HCT116 (cell line): ENCODE data around the gene STX1A. TPM values are rescaled to one million over a fixed set of nuclear protein-coding genes. Genes with fewer than 3 reads are reported as not detected.

Experiments used
- ATAC-seq: fragments of 200-7000 bp; cut with Tn5 transposase; 2 replicates; pipeline ENCODE4 v1.9.1; 2020; ENCODE audit warnings: mild to moderate bottlenecking, moderate library complexity
- BruUV-seq: library from RNA; stranded (reverse); fragments of 400-500 nt; replicated peaks from 2 replicates; lab custom pipeline; 2021; lab: Mats Ljungman, UMichigan
- CTCF ChIA-PET: fragments of 300-600 bp; sonication (Branson Sonifier 250); formaldehyde crosslinking; loops from one replicate; lab custom pipeline; 2021; ENCODE audit warnings: antibody characterized with exemption; lab: Charles Lee
- POLR2A ChIA-PET: fragments of 300-600, 350-600 bp; sonication (Branson Sonifier 250); formaldehyde crosslinking; loops from one replicate; lab custom pipeline; 2021; ENCODE audit warnings: antibody characterized with exemption; lab: Charles Lee
- RAD21 ChIA-PET, 2 experiments: fragments of 300-600 bp; sonication (Branson Sonifier 250); formaldehyde crosslinking; loops; one replicate each; lab custom pipeline; 2023; ENCODE audit warnings: low total read pairs in 2 of 2; ENCODE audit not compliant: uncharacterized antibody in 2 of 2, unreplicated experiment in 2 of 2, low non-redundant PET in 1 of 2; lab: Charles Lee
- DNase-seq: peaks from one replicate; pipeline ENCODE4 v3.0.0-alpha.2; 2010; ENCODE audit warnings: low read depth, low spot score
- H2AFZ ChIP-seq: fragments of 200-600 bp; shearing (Covaris generic), sonication (generic); 2 replicates; pipeline ENCODE4 v1.6.1; 2017; ENCODE audit warnings: low read depth, mixed run types, mixed read lengths, antibody characterized with exemption, low read length; ENCODE audit not compliant: poor library complexity, severe bottlenecking
- H3K27ac ChIP-seq: 2 replicates; pipeline ENCODE4 v1.5.1; 2012; ENCODE audit warnings: low read depth, low read length
- H3K27me3 ChIP-seq: fragments of 200-600 bp; sonication (generic); 2 replicates; pipeline ENCODE4 v1.6.1; 2016; ENCODE audit warnings: mixed run types, low read length, mixed read lengths; ENCODE audit not compliant: insufficient read depth
- H3K36me3 ChIP-seq, 2 experiments: fragments of 200-500 bp in 1 of 2; fragments of 200-600 bp in 1 of 2; sonication (Bioruptor generic) in 1 of 2; sonication (generic) in 1 of 2; 2 replicates each; pipeline versions ENCODE4 v1.5.1 to v1.6.1; 2014 to 2016; ENCODE audit warnings: low read length in 2 of 2, inconsistent platforms in 1 of 2, mixed read lengths in 1 of 2, mixed run types in 1 of 2; ENCODE audit not compliant: insufficient read depth in 2 of 2, control insufficient read depth in 1 of 2
- H3K4me1 ChIP-seq, 2 experiments: fragments of 200-600 bp in 1 of 2; sonication (generic) in 1 of 2; 2 replicates each; pipeline versions ENCODE4 v1.5.1 to v1.6.1; 2012 to 2017; ENCODE audit warnings: low read length in 2 of 2, inconsistent platforms in 1 of 2, mild to moderate bottlenecking in 1 of 2, mixed read lengths in 1 of 2, mixed run types in 1 of 2, moderate library complexity in 1 of 2; ENCODE audit not compliant: insufficient read depth in 2 of 2, control insufficient read depth in 1 of 2
- H3K4me2 ChIP-seq: fragments of 200-600 bp; sonication (generic); 2 replicates; pipeline ENCODE4 v1.6.1; 2017; ENCODE audit warnings: mixed run types, low read length, mixed read lengths
- H3K4me3 ChIP-seq, 2 experiments: fragments of 200-600 bp in 1 of 2; sonication (generic) in 1 of 2; replicated peaks in 1 of 2; 2 replicates each; pipeline ENCODE4 v1.5.1; 2011 to 2016; ENCODE audit warnings: low read length in 2 of 2, control low read depth in 1 of 2, low read depth in 1 of 2, mild to moderate bottlenecking in 1 of 2, mixed read lengths in 1 of 2, mixed run types in 1 of 2
- H3K79me2 ChIP-seq: fragments of 200-600 bp; sonication (generic); 2 replicates; pipeline ENCODE4 v1.6.1; 2017; ENCODE audit warnings: mild to moderate bottlenecking, mixed run types, low read length, moderate library complexity, mixed read lengths; ENCODE audit not compliant: insufficient read depth
- H3K9ac ChIP-seq: fragments of 200-600 bp; sonication (generic); 2 replicates; pipeline ENCODE4 v1.6.1; 2016; ENCODE audit warnings: low read length, mixed read lengths
- H3K9me2 ChIP-seq: fragments of 200-600 bp; sonication (generic), shearing (Covaris generic); 2 replicates; pipeline ENCODE4 v1.6.1; 2017; ENCODE audit warnings: mixed run types, mild to moderate bottlenecking, moderate library complexity; ENCODE audit not compliant: insufficient read depth
- H3K9me3 ChIP-seq, 2 experiments: fragments of 200-500 bp in 1 of 2; fragments of 200-600 bp in 1 of 2; sonication (Bioruptor generic) in 1 of 2; sonication (generic) in 1 of 2; 2 replicates each; pipeline ENCODE4 v1.6.1; 2014 to 2017; ENCODE audit warnings: low read length in 2 of 2, mixed read lengths in 2 of 2, inconsistent platforms in 1 of 2, low read depth in 1 of 2, mild to moderate bottlenecking in 1 of 2, mixed run types in 1 of 2, moderate library complexity in 1 of 2; ENCODE audit not compliant: control insufficient read depth in 1 of 2, insufficient read depth in 1 of 2
- H4K20me1 ChIP-seq: fragments of 200-600 bp; sonication (generic), shearing (Covaris generic); 2 replicates; pipeline ENCODE4 v1.6.1; 2017; ENCODE audit warnings: mixed run types, mild to moderate bottlenecking, moderate library complexity; ENCODE audit not compliant: insufficient read depth
- ATF3 ChIP-seq: IDR thresholded peaks from 2 replicates; pipeline ENCODE4 v1.6.1; 2012
- CBX3 ChIP-seq: IDR thresholded peaks from 2 replicates; pipeline ENCODE4 v1.6.1; 2012; ENCODE audit warnings: low read depth
- EGR1 ChIP-seq: IDR thresholded peaks from 2 replicates; pipeline ENCODE4 v1.6.1; 2012; ENCODE audit warnings: low read depth
- EZH2 ChIP-seq: fragments of 200-600 bp; sonication (generic); IDR thresholded peaks from 2 replicates; pipeline ENCODE4 v1.6.1; 2017; ENCODE audit warnings: antibody characterized with exemption, mixed run types
- FOSL1 ChIP-seq: IDR thresholded peaks from 2 replicates; pipeline ENCODE4 v1.6.1; 2012; ENCODE audit warnings: low read depth
- POLR2A ChIP-seq: IDR thresholded peaks from 2 replicates; pipeline ENCODE4 v1.7.0; 2011; ENCODE audit warnings: borderline replicate concordance; ENCODE audit not compliant: insufficient read depth, insufficient read length; ENCODE audit errors: extremely low read depth
- RAD21 ChIP-seq: IDR thresholded peaks from 2 replicates; pipeline ENCODE4 v1.6.1; 2012; ENCODE audit warnings: low read depth, mild to moderate bottlenecking
- SRF ChIP-seq: IDR thresholded peaks from 2 replicates; pipeline ENCODE4 v1.6.1; 2012; ENCODE audit warnings: low read depth
- TCF7L2 ChIP-seq: IDR thresholded peaks from 2 replicates; pipeline ENCODE4 v1.7.0; 2011; ENCODE audit warnings: borderline replicate concordance, inconsistent platforms; ENCODE audit not compliant: insufficient read depth, insufficient read length; ENCODE audit errors: extremely low read depth
- ZBTB33 ChIP-seq: IDR thresholded peaks from 2 replicates; pipeline ENCODE4 v1.6.1; 2011; ENCODE audit warnings: mild to moderate bottlenecking, low read length, moderate library complexity; ENCODE audit not compliant: insufficient replicate concordance; ENCODE audit errors: extremely low read depth
- ZNF274 ChIP-seq: fragments of 200-500 bp; sonication (Bioruptor generic); IDR thresholded peaks from 2 replicates; pipeline ENCODE4 v1.6.1; 2014; ENCODE audit warnings: mild to moderate bottlenecking, low read depth, low read length, inconsistent platforms
- intact Hi-C: fragments of 100-400 bp; cut with micrococcal nuclease; formaldehyde crosslinking; loops from 2 replicates; pipeline ENCODE4 v1.10.0; 2022
- total RNA-seq: library from RNA; stranded (reverse); gene quantifications from one replicate; pipeline ENCODE4 v1.2.1, GENCODE V29; 2021; ENCODE audit not compliant: unreplicated experiment

Gene STX1A
- total RNA-seq, 1 experiment from 2014 or later = 39.4 TPM

- Histone ChIP-seq H3K36me3 (peaks cover 26 to 43% of the 10 kb centered on the region in 2 experiments; a peak in 3 of 4 replicates), H3K9me2 (no peaks in the 10 kb centered on the region), H3K27me3 (no peaks in the 10 kb centered on the region), H4K20me1 (0 out of 2 replicates have a peak, but pooled peaks cover 3% of the 10 kb centered on the region), H3K4me3 (no peak overlapping the region), H3K4me1 (peaks cover 32 to 57% of the 10 kb centered on the region in 2 experiments), H3K4me2 (no peak overlapping the region), H3K9me3 (no peaks in the 10 kb centered on the region), H3K27ac (no peak overlapping the region), H2AFZ (no peak overlapping the region), H3K9ac (no peak overlapping the region), H3K79me2 (peaks cover 8% of the 10 kb centered on the region; the same call in 1 of the 2 replicates)
- TF ChIP-seq CBX3 (no peak), RAD21 (no peak), SRF (no peak), ZNF274 (no peak), POLR2A (no peak), TCF7L2 (no peak), FOSL1 (no peak), EGR1 (no peak), ZBTB33 (no peak), ATF3 (no peak), EZH2 (no peak)
- POLR2A ChIA-PET = no interaction called here
- CTCF ChIA-PET = no interaction called here
- RAD21 ChIA-PET = interaction anchor here (0.8 to 1.2 kb wide), 2 partner anchors 18 to 22 kb away, joined by 3 read pairs; no protein-coding TSS in a partner anchor
- ATAC-seq (no peak), DNase-seq (no peak)
- BruUV-seq = no TSS peak
- intact Hi-C loops = no loop called here
Observed at GRCh38 chr7:73703225-73703624, 16.2 kb downstream of the STX1A start.
